ENCODE measurements around the gene LOXL4.
A peak's percentile ranks its signal among the peaks of the same experiment; 100 is the strongest.

Gene LOXL4

GRCh38 chr10:98263088-98263487, 4.9 kb downstream of the LOXL4 start:
- no peak for DNase-seq

GRCh38 chr10:98262571-98262970, 5.4 kb downstream of the LOXL4 start:
- peak; percentile 30 for DNase-seq

DNA sequence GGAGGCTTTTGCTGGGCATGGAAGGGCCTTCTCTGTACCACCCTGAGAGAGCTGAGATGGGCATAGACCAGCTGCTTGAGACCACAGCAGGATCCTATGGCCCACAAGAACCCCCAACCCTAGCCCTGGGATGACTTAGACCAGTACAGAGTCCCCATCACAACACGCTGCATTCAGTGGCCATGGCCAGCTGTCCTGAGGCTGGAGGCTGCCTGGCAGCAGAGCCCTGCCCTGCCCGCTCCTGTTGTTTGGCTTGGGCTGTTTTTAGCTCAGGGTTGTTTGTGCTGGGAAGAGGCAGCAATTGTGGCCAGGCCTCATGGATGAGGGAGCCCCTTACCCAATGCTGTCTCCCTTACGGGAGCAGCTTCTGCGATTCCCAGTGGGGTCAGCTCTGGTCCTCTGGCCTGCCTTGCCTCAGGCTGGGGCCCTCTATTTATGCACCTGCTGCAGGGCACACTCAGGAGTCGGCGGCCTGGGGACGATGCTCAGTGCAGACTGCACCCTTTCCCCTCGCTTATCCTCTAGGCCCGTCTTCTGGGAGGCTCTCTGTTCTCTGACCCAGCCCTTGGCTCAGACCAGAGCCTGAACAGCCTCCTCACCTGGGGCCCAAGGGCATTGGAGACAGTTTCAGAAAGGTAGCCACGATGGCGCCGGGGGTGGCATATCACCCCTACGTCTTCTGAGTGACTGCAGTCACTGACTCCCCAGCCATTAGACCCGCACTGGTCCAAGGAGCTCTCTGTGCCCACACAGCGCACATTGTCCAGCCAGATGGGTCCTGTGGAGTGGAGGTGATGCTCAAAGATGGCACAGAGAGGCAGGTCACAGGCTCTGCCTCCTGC, 6.3 kb downstream of the LOXL4 start:
- no peak for DNase-seq

GRCh38 chr10:98260752-98261151, 7.2 kb downstream of the LOXL4 start:
- DNase-seq = no peak

DNA sequence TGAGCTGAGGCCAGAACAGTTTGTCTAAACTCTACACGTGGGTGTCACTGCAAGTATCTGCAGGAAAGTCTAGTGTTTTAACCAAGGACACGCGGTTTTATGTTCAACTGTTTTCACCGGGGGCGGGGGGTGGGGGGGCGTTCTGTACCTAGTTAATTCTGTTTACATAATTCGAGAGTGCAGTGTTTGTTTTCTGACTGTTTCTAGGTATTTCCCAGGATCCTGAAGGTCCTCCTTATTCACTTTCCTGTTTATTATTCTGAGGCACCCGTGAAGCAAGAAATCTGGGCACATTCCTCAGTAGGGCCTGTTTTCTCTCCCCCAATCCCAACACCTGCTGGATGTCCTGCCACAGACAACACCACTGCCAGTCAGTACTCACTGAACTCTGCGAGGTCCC, 7.6 kb downstream of the LOXL4 start:
- DNase-seq = no peak

DNA sequence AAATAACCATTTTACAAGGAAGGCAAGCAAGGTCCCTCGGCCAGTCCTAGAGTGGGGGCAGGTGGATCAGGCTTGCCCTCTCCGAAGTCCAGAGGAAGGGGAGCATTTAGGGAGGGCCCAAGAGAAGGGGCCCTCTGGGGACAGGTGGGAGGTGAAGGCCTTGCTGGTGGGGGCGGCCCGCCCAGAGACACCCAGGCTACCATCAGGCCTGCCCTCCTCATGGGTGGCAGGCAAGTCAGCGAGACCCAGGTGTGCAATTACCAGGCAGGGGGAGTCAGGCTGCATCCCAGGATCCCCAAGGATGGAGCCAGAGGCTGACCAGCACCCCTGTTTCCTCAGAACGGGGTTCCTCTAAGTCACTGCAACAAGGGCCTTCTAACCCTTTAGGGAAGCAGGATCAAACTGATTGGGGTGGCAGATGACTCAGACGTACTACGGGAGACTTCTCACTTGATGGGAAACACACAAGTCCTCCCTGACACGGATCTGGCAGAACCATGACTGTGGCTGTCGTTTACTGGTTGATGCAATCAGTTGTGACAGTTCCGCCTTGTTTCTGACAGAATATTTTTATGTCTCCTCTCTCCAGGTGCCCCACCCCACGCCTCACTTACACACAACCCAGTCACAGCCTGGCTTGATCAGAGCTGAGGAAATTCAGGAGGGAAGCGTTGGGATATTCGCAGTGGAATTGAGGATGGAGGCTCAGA, 8.2 kb downstream of the LOXL4 start:
- peak; percentile 16 for DNase-seq

DNA sequence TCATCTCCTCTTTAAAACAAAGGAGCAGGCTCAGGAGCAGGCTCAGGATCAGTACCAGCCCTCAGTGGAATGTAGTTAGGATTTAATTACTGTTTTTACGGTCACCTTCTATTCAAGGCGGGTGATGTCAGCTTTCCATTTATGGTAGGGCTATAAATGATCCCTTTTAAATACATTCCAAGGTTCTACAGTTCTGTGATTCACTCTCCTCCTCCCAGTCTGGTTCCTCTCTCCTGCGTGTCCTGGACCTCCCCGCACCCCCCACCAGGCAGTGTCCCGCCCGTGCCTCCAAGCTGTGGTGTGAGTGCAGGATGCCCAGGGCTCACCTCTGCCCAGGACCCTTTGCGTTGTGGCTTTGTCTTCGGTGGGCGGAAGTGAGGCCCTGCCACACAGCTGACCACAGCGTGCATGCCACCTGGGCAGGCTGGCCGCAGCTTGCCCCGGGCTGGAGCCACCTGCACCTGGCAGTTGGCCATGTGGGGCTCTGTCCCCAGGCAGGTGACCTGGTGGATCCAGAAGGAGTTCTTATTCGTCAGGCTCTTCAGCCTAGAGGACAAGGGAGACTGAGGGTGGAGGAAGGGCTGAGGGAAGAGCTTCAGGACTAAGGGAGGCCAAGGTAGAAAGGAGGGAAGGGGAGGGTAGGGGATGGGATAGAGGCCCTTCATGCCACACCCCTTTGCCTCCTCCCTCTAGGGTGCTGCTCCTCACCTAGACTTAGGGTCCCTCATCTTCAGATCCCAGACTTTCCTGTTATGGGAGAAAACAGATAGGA, 9.1 kb downstream of the LOXL4 start:
- DNase-seq = peak; percentile 22

- DNase-seq = no peak
These were observed 10.0 kb downstream of the LOXL4 start for GRCh38 chr10:98257961-98258360.

DNA sequence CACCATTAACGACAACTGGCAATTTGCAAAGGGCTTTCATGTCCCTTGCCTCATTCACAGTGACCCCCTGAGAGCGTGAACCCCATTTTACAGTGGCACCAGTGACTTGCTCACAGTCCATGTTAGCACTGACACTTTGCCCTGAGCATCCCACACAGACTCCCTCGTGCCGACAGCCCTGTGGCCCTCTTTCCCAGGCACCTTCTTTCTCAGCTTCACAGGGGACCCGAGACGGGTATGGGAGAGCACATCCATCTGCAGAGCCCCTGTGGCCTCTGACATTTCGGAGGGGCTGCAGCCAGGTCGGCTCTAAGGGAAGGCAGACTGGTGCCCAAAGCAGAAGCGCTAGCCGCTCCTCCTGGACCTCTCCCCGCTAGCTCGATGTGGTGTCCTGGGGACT, 10.8 kb downstream of the LOXL4 start:
- no peak for DNase-seq

DNA sequence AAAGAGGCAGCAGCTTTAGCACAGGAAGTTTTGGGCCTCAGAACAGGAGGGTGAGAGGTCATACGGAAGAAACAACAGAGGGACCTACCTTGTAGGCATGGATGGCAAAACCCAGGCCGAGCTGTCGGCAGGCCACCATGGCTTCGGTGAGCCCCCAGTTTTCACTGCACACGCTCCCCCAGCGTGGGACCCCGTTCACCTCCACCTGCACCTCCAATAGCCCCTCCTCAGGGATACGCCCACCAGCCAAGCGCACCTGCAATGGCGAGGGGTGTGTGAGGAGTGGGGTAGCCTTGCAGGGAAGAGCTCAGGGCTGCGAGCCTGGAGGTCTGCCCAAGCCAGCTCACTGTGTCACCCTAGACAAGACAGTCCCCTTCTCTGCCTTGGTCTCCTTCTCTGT, 11.3 kb downstream of the LOXL4 start:
- no peak for DNase-seq

GRCh38 chr10:98255146-98255877, 12.7 kb downstream of the LOXL4 start:
- DNase-seq = no peak

GRCh38 chr10:98254234-98254974, 13.6 kb downstream of the LOXL4 start:
- DNase-seq = no peak

DNA sequence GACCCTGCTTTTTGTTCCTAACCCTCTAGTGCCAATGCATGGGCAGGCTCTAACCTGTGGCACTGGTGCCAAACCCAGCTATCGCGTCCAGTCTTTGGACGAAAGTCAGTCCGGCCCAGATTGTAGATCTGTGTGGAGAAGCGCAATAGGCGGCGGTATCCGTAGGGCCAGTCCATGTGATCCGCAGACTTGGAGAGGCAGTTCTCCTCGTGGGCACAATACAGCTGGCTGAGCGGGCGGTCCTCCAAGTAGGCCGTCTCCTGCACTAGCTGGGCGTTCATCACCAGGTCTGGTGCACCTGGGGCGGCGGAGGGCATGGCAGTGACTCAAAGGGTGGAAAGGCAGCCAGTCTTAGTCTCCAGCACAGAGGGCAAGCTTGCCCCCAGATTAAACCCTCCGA, 14.5 kb downstream of the LOXL4 start:
- no peak for DNase-seq

- DNase-seq = no peak
These were observed 15.5 kb downstream of the LOXL4 start for GRCh38 chr10:98252464-98252863.

DNA sequence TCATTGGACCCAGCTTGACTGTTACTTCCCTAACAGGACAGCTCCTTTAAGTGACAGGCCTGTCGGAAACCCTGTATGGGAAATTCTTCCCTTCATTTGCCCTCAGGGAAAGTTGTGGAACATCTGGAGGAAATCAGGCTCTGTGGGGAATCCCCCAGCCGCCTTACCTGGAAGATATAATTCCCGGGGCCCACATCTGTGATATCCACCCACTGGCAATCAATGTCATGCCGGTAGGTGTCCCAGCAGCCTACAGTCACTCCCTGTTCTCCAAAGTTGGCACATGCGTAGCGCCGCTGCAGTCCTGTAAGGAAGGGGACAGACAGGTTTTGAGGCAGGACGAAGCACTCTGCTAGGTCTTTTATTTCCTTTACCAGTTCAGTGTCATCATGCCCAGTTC, 16.6 kb downstream of the LOXL4 start:
- DNase-seq = no peak

DNA sequence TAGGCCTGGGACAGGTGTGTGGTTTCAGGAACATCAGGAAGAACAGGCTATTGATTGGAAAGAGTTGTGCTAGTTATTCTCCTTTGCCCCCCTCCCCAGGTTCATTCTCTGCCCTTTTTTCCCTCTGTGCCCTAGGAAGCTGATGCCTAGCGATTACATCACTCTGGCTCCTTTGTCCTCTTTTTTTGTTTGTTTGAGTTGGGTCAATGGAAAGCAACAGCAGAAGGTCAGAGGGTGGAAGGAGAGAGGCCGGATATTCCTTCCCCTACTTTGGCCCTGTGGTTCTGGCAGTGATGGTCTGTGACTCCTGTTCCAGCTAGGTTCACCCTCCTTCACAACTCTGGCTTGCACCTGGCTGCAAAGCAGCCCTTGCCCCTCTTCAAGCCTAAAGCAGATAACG, 18.9 kb downstream of the LOXL4 start:
- DNase-seq = no peak

DNA sequence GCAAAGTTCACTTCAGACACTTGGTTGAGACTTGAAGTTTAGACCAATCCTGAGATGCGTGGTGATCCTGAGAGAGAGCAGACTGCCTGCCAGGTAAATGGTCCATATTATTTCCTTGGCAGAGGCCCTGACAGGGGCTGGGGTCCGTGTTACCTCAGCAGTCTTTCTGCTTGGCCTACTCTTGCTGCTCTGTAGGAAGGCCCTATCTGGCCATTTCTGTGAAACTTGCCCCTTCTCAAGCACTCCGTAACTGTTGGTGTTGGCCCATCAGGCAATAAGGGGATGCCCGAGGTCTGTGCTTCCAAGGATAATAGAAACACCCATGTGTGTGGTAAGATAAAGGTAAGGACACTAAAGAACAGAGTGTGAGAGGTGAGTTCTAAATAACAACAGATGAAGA, 20.0 kb downstream of the LOXL4 start:
- no peak for DNase-seq

- DNase-seq = peak; percentile 79
These were observed 20.8 kb downstream of the LOXL4 start for GRCh38 chr10:98246911-98247805.

GRCh38 chr10:98244586-98244985, 23.4 kb downstream of the LOXL4 start:
- no peak for DNase-seq

DNA sequence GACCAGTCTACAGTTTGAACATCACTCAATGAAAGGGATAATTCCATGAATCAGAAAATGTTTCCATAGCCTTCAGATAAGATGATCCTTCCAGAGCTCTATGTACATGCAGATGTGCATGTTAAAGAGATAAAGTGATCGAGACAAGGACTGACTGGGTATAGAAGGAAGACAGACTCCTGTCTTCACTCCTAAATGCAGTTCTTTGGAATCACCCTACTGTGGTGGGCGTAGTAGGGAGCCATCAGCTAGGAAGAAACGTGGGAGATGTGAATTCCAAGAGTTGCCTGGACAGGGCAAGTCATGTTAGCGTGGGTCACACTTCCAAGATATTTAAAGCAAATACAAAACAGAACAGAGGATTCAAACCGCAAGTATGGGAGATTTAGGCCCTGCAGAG, 23.9 kb downstream of the LOXL4 start:
- DNase-seq = no peak

DNA sequence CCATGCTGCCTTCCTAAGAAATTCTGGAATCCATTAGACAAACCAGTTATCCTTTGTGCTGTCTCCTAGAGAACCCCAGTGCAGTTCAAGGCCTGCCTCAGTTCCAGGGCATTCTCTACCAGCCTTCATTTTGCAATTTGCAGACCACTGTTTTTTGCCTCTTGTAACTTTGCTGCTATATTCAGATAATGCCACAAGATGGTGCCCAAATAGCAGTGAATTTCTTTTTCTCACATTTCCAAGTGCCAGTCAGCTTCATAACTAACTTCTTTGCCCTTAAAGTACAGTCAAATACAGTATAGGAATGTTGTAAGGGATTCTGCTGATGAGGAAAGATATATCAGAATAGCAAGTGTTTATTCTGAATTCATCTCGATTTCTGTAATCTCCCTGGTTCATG, 25.2 kb downstream of the LOXL4 start:
- peak; percentile 50 for DNase-seq

Measured in fibroblast of skin of abdomen (primary cell).